Stimulated activated CD4-positive, alpha-beta T cell treated with anti-CD3 and anti-CD28 coated beads, Interleukin-4, amount 100 ng/mL, for 24 hours (primary cell): ENCODE data around the gene TOX3.

Source experiments
- DNase-seq: peaks from one replicate; pipeline ENCODE4 v3.0.0-alpha.2; 2020

The TOX3 gene

GRCh38 chr16:52547004-52547833 lies at the start of gene TOX3:
TSS of gene TOX3 (minus strand) at chr16:52547143. CDS start at chr16:52546723, 420 bp downstream.
- DNase-seq: no peak

- DNase-seq: no peak
Measured at GRCh38 chr16:52592778-52593177, 45.8 kb upstream of the TOX3 start.

GRCh38 chr16:52591934-52592592 lies 45.1 kb upstream of the TOX3 start:
- no peak for DNase-seq

DNA sequence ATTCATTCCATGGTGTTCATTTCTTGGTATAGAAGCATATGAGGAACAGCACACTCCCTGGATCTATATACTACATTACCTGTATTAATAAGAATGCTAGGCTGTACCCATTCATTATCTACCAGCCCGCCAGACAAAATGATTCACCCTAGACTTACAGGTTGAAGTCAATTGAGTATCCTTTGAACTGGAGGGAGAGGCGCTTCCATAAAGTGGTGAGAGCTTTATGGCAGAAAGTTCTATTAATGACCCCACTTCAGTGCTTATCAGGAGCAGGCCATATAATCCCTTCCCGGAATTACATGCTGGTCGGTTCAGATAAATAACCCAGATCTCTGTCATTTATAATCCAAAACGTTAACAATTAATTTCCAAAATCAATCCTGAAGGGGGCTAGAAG lies 44.5 kb upstream of the TOX3 start:
- no peak for DNase-seq

- no peak for DNase-seq
Measured at GRCh38 chr16:52586159-52586558, 39.2 kb upstream of the TOX3 start.

- DNase-seq: no peak
Measured at GRCh38 chr16:52584354-52585320, 37.7 kb upstream of the TOX3 start.

GRCh38 chr16:52581530-52581929 lies 34.6 kb upstream of the TOX3 start:
- DNase-seq: no peak

GRCh38 chr16:52580488-52580887 lies 33.5 kb upstream of the TOX3 start:
- no peak for DNase-seq

GRCh38 chr16:52578829-52579498 lies 32.0 kb upstream of the TOX3 start:
- no peak for DNase-seq

- no peak for DNase-seq
Measured at GRCh38 chr16:52578007-52578828, 31.3 kb upstream of the TOX3 start.

- no peak for DNase-seq
Measured at GRCh38 chr16:52577130-52577706, 30.3 kb upstream of the TOX3 start.

- DNase-seq: no peak
Measured at GRCh38 chr16:52573365-52574299, 26.7 kb upstream of the TOX3 start.

- DNase-seq: no peak
Measured at GRCh38 chr16:52572656-52573055, 25.7 kb upstream of the TOX3 start.

- DNase-seq: no peak
Measured at GRCh38 chr16:52570495-52571091, 23.6 kb upstream of the TOX3 start.

DNA sequence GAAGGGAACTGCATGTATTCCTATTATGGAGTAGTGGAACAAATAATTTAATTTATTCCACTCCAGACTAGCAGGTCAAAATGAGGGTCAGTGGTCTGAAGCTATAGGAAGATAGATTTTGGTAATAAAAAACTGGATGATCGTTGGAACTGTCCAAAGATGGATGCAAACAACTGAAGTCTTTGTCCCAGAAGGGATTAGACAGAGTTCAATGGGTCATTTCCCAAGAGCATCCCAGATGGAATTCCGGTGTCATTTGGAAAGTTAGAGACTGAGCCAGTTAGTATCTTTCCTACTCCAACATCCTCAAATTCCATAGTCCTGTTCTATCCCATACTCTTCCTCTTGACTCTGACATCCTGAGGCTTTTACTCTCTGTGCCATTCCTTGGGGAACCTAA lies 22.8 kb upstream of the TOX3 start:
- DNase-seq: no peak

- no peak for DNase-seq
Measured at GRCh38 chr16:52568983-52569690, 22.2 kb upstream of the TOX3 start.

DNA sequence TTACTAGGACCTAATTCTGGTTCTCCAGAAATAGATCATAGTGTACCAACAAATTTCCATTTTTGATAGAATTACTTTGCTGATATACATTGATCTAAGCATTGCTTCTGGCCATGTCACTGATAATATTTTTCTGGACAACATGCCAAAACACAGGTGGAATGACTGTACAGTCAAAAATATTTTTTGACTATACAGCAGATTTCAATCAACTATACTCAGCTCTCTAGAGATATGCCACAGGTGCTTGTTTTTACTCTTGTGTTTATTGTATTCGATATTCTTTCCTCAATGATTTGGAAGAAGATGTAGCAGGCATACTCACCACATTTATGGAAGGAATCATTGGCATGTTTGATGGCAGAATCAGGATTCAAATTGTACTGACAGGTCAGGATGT lies 21.6 kb upstream of the TOX3 start:
- DNase-seq: no peak

GRCh38 chr16:52567193-52567592 lies 20.2 kb upstream of the TOX3 start:
- no peak for DNase-seq
